Measurements from ENCODE around the gene FERD3L.

Gene FERD3L

DNA sequence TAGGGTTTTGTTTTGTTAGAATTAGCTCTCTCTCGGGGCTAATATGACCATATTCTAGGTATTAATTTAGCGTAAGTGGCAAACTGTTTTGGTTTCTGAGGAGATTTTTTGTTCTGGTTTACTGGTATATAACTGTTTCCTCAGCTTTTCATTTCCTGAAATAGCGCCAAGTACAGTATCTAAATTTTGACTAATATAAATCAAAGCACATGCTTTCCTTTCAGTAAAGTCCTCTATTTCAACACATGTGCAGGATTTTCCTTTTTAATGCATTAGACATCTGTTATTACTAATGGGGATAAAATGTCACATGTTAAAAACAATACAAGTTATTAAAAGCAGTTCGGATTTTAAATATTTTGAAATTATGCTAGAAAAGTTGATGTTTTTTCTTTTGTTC, 11.3 kb downstream of the FERD3L start:
- DNase-seq, result no peak
- Histone ChIP-seq H3K36me3 (replicated peaks) (no peaks in the 10 kb centered on the region), H3K27ac (no peak overlapping the region), H3K4me3 (ENCODE audit: low read depth, low read length) (no peak overlapping the region), H3K27me3 (replicated peaks) (no peaks in the 10 kb centered on the region)
- TF ChIP-seq, protein P1, sequence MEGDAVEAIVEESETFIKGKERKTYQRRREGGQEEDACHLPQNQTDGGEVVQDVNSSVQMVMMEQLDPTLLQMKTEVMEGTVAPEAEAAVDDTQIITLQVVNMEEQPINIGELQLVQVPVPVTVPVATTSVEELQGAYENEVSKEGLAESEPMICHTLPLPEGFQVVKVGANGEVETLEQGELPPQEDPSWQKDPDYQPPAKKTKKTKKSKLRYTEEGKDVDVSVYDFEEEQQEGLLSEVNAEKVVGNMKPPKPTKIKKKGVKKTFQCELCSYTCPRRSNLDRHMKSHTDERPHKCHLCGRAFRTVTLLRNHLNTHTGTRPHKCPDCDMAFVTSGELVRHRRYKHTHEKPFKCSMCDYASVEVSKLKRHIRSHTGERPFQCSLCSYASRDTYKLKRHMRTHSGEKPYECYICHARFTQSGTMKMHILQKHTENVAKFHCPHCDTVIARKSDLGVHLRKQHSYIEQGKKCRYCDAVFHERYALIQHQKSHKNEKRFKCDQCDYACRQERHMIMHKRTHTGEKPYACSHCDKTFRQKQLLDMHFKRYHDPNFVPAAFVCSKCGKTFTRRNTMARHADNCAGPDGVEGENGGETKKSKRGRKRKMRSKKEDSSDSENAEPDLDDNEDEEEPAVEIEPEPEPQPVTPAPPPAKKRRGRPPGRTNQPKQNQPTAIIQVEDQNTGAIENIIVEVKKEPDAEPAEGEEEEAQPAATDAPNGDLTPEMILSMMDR (IDR thresholded peaks at IDR 0.05; ENCODE audit: low read depth, low read length, missing control alignments), result no peak
- in situ Hi-C loops (cut with HindIII; ENCODE audit: low pct_ligation_motif_present, low sequenced_read_pairs), result no loop called here

DNA sequence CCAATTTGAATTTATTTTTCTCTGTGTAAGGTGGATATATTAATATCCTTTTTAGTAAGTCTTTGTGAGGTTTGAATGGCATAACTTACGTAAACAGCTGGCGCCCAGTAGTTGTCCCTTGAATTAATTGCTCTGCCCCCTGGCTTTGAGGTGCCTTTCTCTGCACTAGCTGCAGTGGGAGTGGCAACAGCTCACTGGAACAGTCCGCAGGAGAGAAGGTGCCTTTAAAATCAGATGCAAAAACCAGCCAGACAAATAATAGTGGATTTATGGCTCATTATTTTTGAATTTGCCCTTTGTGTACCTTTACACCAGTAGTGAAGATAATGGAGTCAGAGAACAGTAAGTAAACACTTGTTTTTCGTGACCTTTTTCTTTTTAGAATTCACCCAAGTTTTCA, 11.8 kb downstream of the FERD3L start:
- no peak for DNase-seq
- in situ Hi-C loops (cut with HindIII; ENCODE audit: low pct_ligation_motif_present, low sequenced_read_pairs), result no loop called here

DNA sequence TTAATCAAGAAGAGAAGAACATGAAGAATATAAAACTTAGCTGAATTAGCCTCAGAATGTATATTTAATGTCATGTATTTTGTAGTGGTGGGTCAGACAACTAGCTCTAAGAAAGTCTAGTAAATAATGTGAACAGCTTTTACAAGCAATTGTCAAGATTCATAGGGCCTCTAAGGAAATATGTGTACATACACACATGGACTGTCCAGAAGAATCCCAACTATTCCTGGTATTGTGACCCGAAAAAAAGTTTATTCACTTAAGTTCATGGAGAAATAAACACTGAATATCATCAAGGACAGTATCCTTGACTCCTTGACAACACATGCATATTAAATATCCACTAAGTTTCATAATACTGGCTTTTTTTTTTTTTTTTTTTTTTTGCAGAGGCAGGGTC, 16.4 kb downstream of the FERD3L start:
- in situ Hi-C loops (cut with HindIII; ENCODE audit: low pct_ligation_motif_present, low sequenced_read_pairs), result no loop called here
- no peak overlapping the region for H3K27ac ChIP-seq
- TF ChIP-seq, protein P1 (IDR thresholded peaks at IDR 0.05; ENCODE audit: low read depth, low read length, missing control alignments), result no peak
- DNase-seq, result no peak
- no peaks in the 10 kb centered on the region for H3K36me3 ChIP-seq (replicated peaks)
- H3K4me3 ChIP-seq (ENCODE audit: low read depth, low read length), result no peak overlapping the region
- H3K27me3 ChIP-seq (replicated peaks), result no peaks in the 10 kb centered on the region

More for the DNA sequence above, 11.8 kb downstream of the FERD3L start:
- Histone ChIP-seq H3K27me3 (replicated peaks) (no peaks in the 10 kb centered on the region), H3K36me3 (replicated peaks) (no peaks in the 10 kb centered on the region), H3K4me3 (ENCODE audit: low read depth, low read length) (no peak overlapping the region), H3K27ac (no peak overlapping the region)
- TF ChIP-seq, protein P1 (IDR thresholded peaks at IDR 0.05; ENCODE audit: low read depth, low read length, missing control alignments), result no peak

DNA sequence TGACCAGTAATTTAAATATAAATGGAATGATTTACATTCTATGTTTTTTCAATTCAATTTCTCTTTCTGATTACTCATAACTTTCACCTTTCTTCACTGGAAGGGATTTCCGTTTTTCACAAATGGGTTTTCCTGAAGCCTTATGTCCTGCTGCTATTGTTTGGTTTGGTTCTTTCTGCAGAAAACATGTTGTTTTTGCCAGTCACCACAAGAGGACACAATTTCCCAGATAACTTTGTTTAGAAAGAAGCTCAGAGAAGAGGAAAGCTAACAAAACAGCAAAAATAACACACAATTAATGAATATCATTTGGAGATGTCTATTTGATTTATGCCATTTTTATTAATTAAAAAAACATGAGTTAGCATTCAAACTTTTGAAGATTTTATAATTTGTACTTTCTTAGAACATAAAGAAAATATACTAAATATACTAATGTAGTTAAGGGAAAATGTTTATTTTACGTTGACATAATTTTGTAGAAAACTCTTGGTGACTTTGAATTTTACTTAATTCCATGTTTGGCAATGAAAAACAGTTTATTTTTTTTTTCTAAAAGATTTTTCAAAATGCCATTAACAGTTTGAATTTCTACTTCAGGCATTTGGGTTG, 23.1 kb downstream of the FERD3L start:
- Histone ChIP-seq H3K4me3 (ENCODE audit: low read depth, low read length) (no peak overlapping the region), H3K36me3 (replicated peaks) (no peaks in the 10 kb centered on the region), H3K27me3 (replicated peaks) (no peaks in the 10 kb centered on the region), H3K27ac (no peak overlapping the region)
- in situ Hi-C loops (cut with HindIII; ENCODE audit: low pct_ligation_motif_present, low sequenced_read_pairs), result no loop called here
- TF ChIP-seq, protein P1 (IDR thresholded peaks at IDR 0.05; ENCODE audit: low read depth, low read length, missing control alignments), result peak; percentile 72
- DNase-seq, result peak; percentile 47

DNA sequence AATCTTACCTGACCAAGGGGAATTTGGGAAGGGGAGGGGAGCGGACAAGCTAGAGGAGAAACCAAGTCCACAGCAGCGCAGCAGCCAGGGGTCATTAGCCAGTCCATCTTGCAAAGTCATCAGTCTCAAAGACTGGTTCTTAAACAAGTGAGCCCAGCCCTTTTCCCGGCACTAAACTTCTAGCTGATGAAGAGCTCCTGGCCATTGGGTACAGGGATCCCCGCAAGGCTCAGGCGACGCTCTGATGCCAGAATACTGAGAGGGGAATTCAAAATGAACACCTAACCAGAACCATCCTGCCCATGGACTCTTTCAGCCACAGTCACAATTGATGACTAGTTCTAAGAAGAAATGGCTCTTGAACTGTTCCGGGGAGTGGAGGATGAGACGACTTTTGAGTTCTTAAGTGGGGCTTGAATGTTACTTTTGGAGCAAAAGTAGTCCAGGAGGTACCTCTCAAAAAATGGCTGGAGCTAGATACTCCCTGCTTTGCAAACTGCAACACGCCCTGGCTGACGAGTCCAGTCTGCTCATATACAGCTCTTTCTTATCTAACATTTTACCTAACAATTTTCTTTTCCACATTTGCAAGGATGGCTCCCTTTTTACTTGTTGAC, 25.2 kb downstream of the FERD3L start:
- no peak for DNase-seq
- H3K4me3 ChIP-seq (ENCODE audit: low read depth, low read length), result no peak overlapping the region
- TF ChIP-seq, protein P1 (IDR thresholded peaks at IDR 0.05; ENCODE audit: low read depth, low read length, missing control alignments), result no peak
- in situ Hi-C loops (cut with HindIII; ENCODE audit: low pct_ligation_motif_present, low sequenced_read_pairs), result no loop called here
- H3K27me3 ChIP-seq (replicated peaks), result no peaks in the 10 kb centered on the region
- H3K36me3 ChIP-seq (replicated peaks), result no peaks in the 10 kb centered on the region
- no peak overlapping the region for H3K27ac ChIP-seq

DNA sequence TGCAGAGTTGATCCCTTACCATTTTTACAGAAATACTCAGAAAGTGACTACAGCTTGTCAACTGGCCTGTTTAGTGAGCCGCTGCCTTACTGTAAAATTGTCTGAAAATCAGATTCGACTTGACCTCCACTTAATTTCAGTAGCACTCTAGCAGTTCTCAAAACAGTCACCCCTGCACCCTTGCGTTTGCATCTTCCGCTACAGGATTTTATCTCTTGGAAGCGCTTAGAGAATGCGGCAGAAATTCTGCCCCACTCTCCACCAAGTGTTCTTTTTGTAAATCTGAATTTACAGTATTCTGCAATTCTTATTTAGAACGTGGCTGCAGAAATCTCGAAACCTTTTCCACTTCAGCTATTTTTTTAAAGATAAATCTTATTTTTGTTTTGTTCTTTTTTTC, 25.8 kb downstream of the FERD3L start:
- DNase-seq, result no peak
- Histone ChIP-seq H3K27ac (no peak overlapping the region), H3K36me3 (replicated peaks) (no peaks in the 10 kb centered on the region), H3K27me3 (replicated peaks) (no peaks in the 10 kb centered on the region), H3K4me3 (ENCODE audit: low read depth, low read length) (no peak overlapping the region)
- TF ChIP-seq, protein P1 (IDR thresholded peaks at IDR 0.05; ENCODE audit: low read depth, low read length, missing control alignments), result no peak
- in situ Hi-C loops (cut with HindIII; ENCODE audit: low pct_ligation_motif_present, low sequenced_read_pairs), result no loop called here

Data from brain microvascular endothelial cell (primary cell).